ENCODE measurements around the gene SLC38A9.

SLC38A9 gene

DNA sequence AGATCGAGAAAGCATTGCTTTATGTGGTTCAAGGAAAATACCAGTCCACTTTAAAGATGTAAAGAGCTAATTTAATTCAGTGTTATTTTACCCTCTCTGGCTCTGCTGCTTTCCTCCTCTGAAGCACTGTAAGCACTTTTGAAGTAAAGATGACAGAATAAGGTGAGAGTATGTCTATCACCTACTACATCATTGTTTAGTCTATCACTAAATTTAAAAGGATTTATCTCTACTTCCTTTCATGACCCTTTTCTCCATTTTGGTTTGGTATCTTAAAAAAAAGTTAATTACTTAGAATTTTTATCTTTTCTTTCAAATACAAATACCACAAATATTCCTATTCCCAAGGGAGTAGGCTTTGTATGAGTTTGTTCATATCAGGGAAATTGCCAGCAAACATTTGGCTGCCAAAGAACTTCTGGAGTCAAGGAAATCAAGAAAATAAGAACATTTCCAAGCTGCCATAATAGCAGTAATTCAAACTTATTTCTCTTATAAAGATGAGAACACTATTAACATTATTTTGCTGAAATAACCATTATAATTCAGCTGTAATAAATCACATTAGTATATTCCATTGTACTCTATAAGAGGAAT is 77.8 kb downstream of the SLC38A9 start:
- TF ChIP-seq, protein P1, sequence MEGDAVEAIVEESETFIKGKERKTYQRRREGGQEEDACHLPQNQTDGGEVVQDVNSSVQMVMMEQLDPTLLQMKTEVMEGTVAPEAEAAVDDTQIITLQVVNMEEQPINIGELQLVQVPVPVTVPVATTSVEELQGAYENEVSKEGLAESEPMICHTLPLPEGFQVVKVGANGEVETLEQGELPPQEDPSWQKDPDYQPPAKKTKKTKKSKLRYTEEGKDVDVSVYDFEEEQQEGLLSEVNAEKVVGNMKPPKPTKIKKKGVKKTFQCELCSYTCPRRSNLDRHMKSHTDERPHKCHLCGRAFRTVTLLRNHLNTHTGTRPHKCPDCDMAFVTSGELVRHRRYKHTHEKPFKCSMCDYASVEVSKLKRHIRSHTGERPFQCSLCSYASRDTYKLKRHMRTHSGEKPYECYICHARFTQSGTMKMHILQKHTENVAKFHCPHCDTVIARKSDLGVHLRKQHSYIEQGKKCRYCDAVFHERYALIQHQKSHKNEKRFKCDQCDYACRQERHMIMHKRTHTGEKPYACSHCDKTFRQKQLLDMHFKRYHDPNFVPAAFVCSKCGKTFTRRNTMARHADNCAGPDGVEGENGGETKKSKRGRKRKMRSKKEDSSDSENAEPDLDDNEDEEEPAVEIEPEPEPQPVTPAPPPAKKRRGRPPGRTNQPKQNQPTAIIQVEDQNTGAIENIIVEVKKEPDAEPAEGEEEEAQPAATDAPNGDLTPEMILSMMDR (IDR thresholded peaks at IDR 0.05; ENCODE audit: control insufficient read depth, insufficient read depth, low read depth, low read length, missing control alignments), result no peak
- DNase-seq (ENCODE audit: low read depth), result peak; percentile 45
- no peak overlapping the region for H3K4me3 ChIP-seq (ENCODE audit: control insufficient read depth, low read depth, low read length)

DNA sequence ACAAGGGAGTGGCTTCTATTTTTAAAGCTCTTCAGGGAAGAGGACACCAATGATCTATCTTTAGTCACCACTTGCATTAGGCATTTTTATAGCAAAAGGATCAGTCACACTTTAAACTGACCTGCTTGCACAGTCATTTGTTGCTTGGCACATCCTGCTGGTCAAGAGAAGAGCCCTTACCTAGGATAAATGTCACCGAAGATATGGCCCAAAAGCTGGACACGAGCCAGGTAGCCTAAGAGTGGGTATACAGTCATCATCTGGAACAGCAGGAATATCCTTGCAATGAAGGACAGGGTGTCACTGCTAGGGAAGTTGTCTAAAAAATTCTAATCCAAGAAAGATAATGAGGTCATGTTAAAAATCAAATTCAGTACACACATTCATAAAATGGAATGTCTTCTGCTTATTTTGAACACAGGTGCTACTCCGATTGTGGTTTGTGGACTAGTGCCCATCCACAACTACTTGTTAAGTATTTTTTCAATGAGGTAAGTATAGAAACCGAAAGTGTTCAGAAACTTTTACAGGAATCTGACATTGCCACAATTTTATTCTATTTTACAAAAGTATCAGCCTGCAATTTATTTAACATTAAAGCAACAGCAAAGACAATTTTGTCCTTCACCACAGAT is 78.4 kb downstream of the SLC38A9 start:
- DNase-seq (ENCODE audit: low read depth), result no peak
- TF ChIP-seq, protein P1 (IDR thresholded peaks at IDR 0.05; ENCODE audit: control insufficient read depth, insufficient read depth, low read depth, low read length, missing control alignments), result no peak
- H3K4me3 ChIP-seq (ENCODE audit: control insufficient read depth, low read depth, low read length), result no peak overlapping the region

DNA sequence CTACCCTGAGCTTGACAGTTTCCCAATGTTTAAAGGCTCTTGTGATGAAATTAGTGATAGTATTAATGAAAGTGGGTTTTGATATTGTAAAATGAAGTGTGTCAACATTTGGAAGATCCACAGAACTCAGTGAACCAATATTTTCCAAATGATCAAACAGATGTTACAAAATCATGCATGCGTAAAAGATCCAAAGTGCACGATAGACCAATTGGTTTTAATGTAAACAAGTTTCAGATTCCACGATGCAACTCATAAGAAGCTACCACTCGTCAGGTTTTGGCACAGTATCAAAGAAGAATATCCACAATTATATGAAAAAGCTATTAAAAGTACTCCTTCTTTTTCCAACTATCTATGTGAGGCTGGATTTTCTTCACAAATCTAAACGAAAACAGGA is 82.3 kb downstream of the SLC38A9 start:
- no peak overlapping the region for H3K4me3 ChIP-seq (ENCODE audit: control insufficient read depth, low read depth, low read length)
- TF ChIP-seq, protein P1 (IDR thresholded peaks at IDR 0.05; ENCODE audit: control insufficient read depth, insufficient read depth, low read depth, low read length, missing control alignments), result no peak
- no peak for DNase-seq (ENCODE audit: low read depth)

- no peak overlapping the region for H3K4me3 ChIP-seq (ENCODE audit: control insufficient read depth, low read depth, low read length)
- no peak for DNase-seq (ENCODE audit: low read depth)
- TF ChIP-seq, protein P1 (IDR thresholded peaks at IDR 0.05; ENCODE audit: control insufficient read depth, insufficient read depth, low read depth, low read length, missing control alignments), result no peak
Measured at GRCh38 chr5:55626790-55627189, 85.3 kb downstream of the SLC38A9 start.

DNA sequence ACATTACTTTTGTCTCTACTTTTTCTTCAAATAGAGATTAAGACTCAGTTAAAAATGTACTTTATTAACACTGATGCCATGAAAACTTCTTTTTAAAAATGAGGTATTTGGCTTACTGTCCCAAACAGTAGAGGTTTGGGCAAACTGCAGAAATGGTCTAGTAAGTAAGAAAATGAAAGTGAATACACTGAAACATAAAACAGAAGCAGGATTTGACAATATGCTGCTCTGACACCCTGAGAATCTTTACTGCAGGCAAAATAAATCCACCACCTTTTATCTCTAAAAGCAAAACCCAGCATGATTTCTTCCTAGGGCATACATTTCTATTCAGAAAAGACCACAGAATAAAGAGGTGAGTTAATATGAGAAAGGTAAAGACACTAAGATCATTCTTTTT is 86.2 kb downstream of the SLC38A9 start:
- TF ChIP-seq, protein P1 (IDR thresholded peaks at IDR 0.05; ENCODE audit: control insufficient read depth, insufficient read depth, low read depth, low read length, missing control alignments), result no peak

GRCh38 chr5:55625589-55625909 is 86.6 kb downstream of the SLC38A9 start:
- DNase-seq (ENCODE audit: low read depth), result no peak
- no peak overlapping the region for H3K4me3 ChIP-seq (ENCODE audit: control insufficient read depth, low read depth, low read length)

More for the DNA sequence above, 86.2 kb downstream of the SLC38A9 start:
- no peak overlapping the region for H3K4me3 ChIP-seq (ENCODE audit: control insufficient read depth, low read depth, low read length)
- DNase-seq (ENCODE audit: low read depth), result no peak

More at GRCh38 chr5:55625589-55625909, 86.6 kb downstream of the SLC38A9 start:
- TF ChIP-seq, protein P1 (IDR thresholded peaks at IDR 0.05; ENCODE audit: control insufficient read depth, insufficient read depth, low read depth, low read length, missing control alignments), result no peak
